Heart left ventricle (tissue), 16 donors: ENCODE data around the gene DOK5. TPM values are rescaled to one million over a fixed set of nuclear protein-coding genes. Genes with fewer than 3 reads are reported as not detected.

ENCODE experiments used
- ATAC-seq, 4 donors: fragments of 200-7000 bp; cut with Tn5 transposase; one replicate each; pipeline ENCODE4 v1.9.1; 2020 to 2022; ENCODE audit warnings: moderate library complexity in 4 of 4, mild to moderate bottlenecking in 3 of 4, moderate number of reproducible peaks in 1 of 4
- DNase-seq, 5 donors: peaks; one replicate each; pipeline ENCODE4 v3.0.0-alpha.2; 2020
- H3K27ac ChIP-seq, 12 donors: fragments of 200-600 bp; sonication (generic) in 4 of 12; one replicate each; pipeline versions ENCODE4 v1.5.0 to v1.8.0; 2016 to 2022; ENCODE audit warnings: mild to moderate bottlenecking in 2 of 12
- H3K27me3 ChIP-seq, 9 donors: fragments of 200-600 bp; sonication (generic) in 2 of 9; one replicate each; pipeline versions ENCODE4 v1.5.1 to v1.8.0; 2016 to 2022; ENCODE audit warnings: mild to moderate bottlenecking in 3 of 9
- H3K36me3 ChIP-seq, 9 donors: fragments of 200-600 bp; sonication (generic) in 2 of 9; one replicate each; pipeline versions ENCODE4 v1.5.0 to v1.8.0; 2018 to 2022; ENCODE audit warnings: mild to moderate bottlenecking in 2 of 9
- H3K4me1 ChIP-seq, 12 donors: fragments of 200-600 bp; sonication (generic) in 4 of 12; one replicate each; pipeline versions ENCODE4 v1.5.0 to v1.8.0; 2016 to 2022; ENCODE audit warnings: mild to moderate bottlenecking in 3 of 12
- H3K4me3 ChIP-seq, 12 donors: fragments of 200-600 bp; sonication (generic) in 4 of 12; one replicate each; pipeline versions ENCODE4 v1.5.0 to v1.8.0; 2017 to 2022; ENCODE audit warnings: mild to moderate bottlenecking in 9 of 12, moderate library complexity in 4 of 12
- H3K9me3 ChIP-seq, 12 donors: fragments of 200-600 bp; sonication (generic) in 4 of 12; one replicate each; pipeline versions ENCODE4 v1.5.0 to v1.8.0; 2016 to 2022; ENCODE audit warnings: mild to moderate bottlenecking in 1 of 12
- POLR2A ChIP-seq, 2 donors: fragments of 450-650 bp; IDR thresholded peaks; one replicate each; pipeline ENCODE4 v1.6.1; 2017; ENCODE audit warnings: antibody characterized with exemption in 2 of 2, mild to moderate bottlenecking in 2 of 2, moderate library complexity in 2 of 2
- WGBS, 4 donors: extraction: QIAGEN DNeasy Blood & Tissue Kit in 2 of 4; methylation state at CpG; one replicate each; pipeline versions ENCODE4 v1.1.5 to v1.1.7; 2013 to 2018; 5-methylcytosine and 5-hydroxymethylcytosine counted together
- intact Hi-C, 10 donors: fragments of 100-400 bp; cut with DNase I; formaldehyde crosslinking; loops; one replicate each; pipeline versions ENCODE4 v1.11.1 to v1.14.2; 2022
- polyA plus RNA-seq, 2 donors: library from polyadenylated mRNA; stranded (reverse); fragments of 200-250 nt; gene quantifications; one replicate each; pipeline ENCODE4 v1.2.3, GENCODE V29; 2013
- total RNA-seq, 9 donors: library from RNA; depleted of rRNA in 2 of 9; stranded (reverse); fragments of >200 nt in 2 of 9; fragmentation: NEBNext Ultra II Directional in 3 of 9; extraction: Animal tissue kit (Norgen Biotek cat#: 25700) in 3 of 9; gene quantifications; one replicate each; pipeline versions ENCODE4 v1.1.0 to v1.2.4, GENCODE V29; 2016 to 2023
- TF ChIP-seq, protein P1 (sequence below), 12 donors: fragments of 200-600 bp; sonication (generic) in 4 of 12; IDR thresholded peaks; one replicate each; pipeline versions ENCODE4 v1.5.0 to v1.8.0; 2018 to 2022; ENCODE audit warnings: antibody characterized with exemption in 12 of 12, mild to moderate bottlenecking in 5 of 12
- donor health status: ischemic (EF 13 %, LVEDD 7.1; RV severe dilation, severe dysfunction).
- donor health status: healthy with polysubstance abuse.
- donor health status: DM: no; HTN: yes; CAD: no.
- donor health status: DM: no; HTN: no; CAD: no.
- donor health status: ischemic (EF 25% LVEDD 6.9; RV normal size, moderate dysfunction).
- donor health status: ischemic (EF 25% LVEDD 5.7; RV mildly dilated, moderate dysfunction).
- donor health status: healthy.
- donor health status: DM: yes; HTN: yes; CAD: no.
- donor health status: ischemic (EF 35%, LVEDD 5.7; RV mildly dilated, moderate dysfunction).
- donor health status: nonischemic (EF 11% LVEDD 7.7; RV severe dilation, severe dysfunction).
- donor health status: DM: yes; HTN: yes; CAD: no.
- donor health status: PGD.
- donor health status: ischemic (EF 29% LVEDD 5.4; RV normal size, mild dysfunction).
- donor health status: nonischemic (EF 23%, LVEDD 6.1; RV moderate dilation, normal function).

DOK5 gene
- total and polyA plus RNA-seq, 11 donors = 3.4 to 23.5 (median 6.4) TPM

GRCh38 chr20:54629632-54630031, 154.2 kb downstream of the DOK5 start:
- DNase-seq = no peak
- H3K36me3 ChIP-seq = no peaks in the 10 kb centered on the region
- intact Hi-C loops = loop anchor here in 2 of 10 donors (5.0 to 10.0 kb wide), 2 partner anchors 155 to 157 kb away; partner anchors contain the start of gene DOK5 (in 1 of the 2)
- H3K27ac ChIP-seq = no peak overlapping the region
- no peak overlapping the region for H3K4me3 ChIP-seq
- H3K9me3 ChIP-seq = no peaks in the 10 kb centered on the region
- H3K4me1 ChIP-seq = peaks cover 0 to 7% (median 0%) of the 10 kb centered on the region in 12 donors
- WGBS, 4 donors = 89 to 97% (median 93%) methylated on average over 4 of the region's 4 CpGs
- no peaks in the 10 kb centered on the region for H3K27me3 ChIP-seq
- ATAC-seq = no peak
- TF ChIP-seq, protein P1, sequence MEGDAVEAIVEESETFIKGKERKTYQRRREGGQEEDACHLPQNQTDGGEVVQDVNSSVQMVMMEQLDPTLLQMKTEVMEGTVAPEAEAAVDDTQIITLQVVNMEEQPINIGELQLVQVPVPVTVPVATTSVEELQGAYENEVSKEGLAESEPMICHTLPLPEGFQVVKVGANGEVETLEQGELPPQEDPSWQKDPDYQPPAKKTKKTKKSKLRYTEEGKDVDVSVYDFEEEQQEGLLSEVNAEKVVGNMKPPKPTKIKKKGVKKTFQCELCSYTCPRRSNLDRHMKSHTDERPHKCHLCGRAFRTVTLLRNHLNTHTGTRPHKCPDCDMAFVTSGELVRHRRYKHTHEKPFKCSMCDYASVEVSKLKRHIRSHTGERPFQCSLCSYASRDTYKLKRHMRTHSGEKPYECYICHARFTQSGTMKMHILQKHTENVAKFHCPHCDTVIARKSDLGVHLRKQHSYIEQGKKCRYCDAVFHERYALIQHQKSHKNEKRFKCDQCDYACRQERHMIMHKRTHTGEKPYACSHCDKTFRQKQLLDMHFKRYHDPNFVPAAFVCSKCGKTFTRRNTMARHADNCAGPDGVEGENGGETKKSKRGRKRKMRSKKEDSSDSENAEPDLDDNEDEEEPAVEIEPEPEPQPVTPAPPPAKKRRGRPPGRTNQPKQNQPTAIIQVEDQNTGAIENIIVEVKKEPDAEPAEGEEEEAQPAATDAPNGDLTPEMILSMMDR (IDR thresholded peaks at IDR 0.05) = no peak
- TF ChIP-seq POLR2A (IDR thresholded peaks at IDR 0.05) = no peak

DNA sequence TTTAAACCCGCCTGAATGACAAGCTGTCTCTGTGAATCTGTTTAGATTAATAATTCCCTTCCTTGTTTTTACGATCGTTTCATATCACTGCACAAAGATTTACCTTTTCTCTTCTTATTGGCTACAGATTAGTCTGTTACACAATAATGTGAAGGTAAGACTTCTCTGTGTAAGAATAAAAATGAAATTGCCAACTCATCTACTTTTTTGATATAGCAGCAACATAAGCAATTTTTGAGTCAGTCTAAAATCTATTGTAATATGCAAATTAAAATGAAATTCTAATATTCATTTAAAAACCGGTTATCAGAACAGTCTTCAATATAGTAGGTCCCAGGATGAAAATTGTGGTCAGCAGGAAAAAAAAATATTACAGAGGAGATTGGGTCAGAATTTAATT, 155.2 kb downstream of the DOK5 start:
- 69 to 93% (median 89%) methylated on average over 4 of the region's 4 CpGs for WGBS, 4 donors
- intact Hi-C loops = loop anchor here in 2 of 10 donors (5.0 to 10.0 kb wide), 2 partner anchors 156 to 158 kb away; partner anchors contain the start of gene DOK5 (in 1 of the 2)
- no peak for ATAC-seq

DNA sequence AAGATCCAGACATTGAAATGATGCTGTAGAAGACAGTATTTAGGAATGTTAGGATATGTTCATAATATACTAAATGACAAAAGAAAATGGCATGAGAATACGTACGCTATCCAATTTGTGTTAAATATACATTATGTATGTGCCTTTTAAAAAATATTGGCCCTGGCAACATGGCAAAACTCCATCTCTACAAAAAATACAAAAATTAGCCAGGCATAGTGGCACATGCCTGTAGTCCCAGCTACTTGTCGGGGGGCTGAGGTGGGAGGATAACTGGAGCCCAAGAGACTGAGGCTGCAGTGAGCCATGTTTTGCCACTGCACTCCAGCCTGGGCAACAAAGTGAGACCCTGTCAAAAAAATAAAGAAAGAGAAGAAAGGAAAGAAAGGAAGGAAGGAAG, 155.7 kb downstream of the DOK5 start:
- intact Hi-C loops = loop anchor here in 2 of 10 donors (5.0 to 10.0 kb wide), 2 partner anchors 156 to 159 kb away; partner anchors contain the start of gene DOK5 (in 1 of the 2)
- no peaks in the 10 kb centered on the region for H3K9me3 ChIP-seq
- H3K4me1 ChIP-seq = no peaks in the 10 kb centered on the region
- DNase-seq = no peak
- WGBS, 4 donors = 90 to 97% (median 93%) methylated on average over 3 of the region's 3 CpGs
- no peak for ATAC-seq
- no peaks in the 10 kb centered on the region for H3K27me3 ChIP-seq
- H3K27ac ChIP-seq = no peak overlapping the region
- no peak overlapping the region for H3K4me3 ChIP-seq
- H3K36me3 ChIP-seq = no peaks in the 10 kb centered on the region
- TF ChIP-seq, protein P1 (IDR thresholded peaks at IDR 0.05) = no peak
- TF ChIP-seq POLR2A (IDR thresholded peaks at IDR 0.05) = no peak

More for the DNA sequence above, 155.2 kb downstream of the DOK5 start:
- Histone ChIP-seq H3K27me3 (no peaks in the 10 kb centered on the region), H3K36me3 (no peaks in the 10 kb centered on the region), H3K27ac (no peak overlapping the region), H3K9me3 (no peaks in the 10 kb centered on the region), H3K4me3 (no peak overlapping the region), H3K4me1 (peaks cover 0 to 2% (median 0%) of the 10 kb centered on the region in 12 donors)
- DNase-seq = no peak
- no peak for TF ChIP-seq POLR2A (IDR thresholded peaks at IDR 0.05)
- TF ChIP-seq, protein P1 (IDR thresholded peaks at IDR 0.05) = no peak

- TF ChIP-seq, protein P1 (IDR thresholded peaks at IDR 0.05) = no peak
- TF ChIP-seq POLR2A (IDR thresholded peaks at IDR 0.05) = no peak
- H3K9me3 ChIP-seq = no peaks in the 10 kb centered on the region
- H3K4me3 ChIP-seq = no peak overlapping the region
- H3K27ac ChIP-seq = no peak overlapping the region
- no peaks in the 10 kb centered on the region for H3K4me1 ChIP-seq
- DNase-seq (no peak), ATAC-seq (no peak)
- WGBS, 4 donors = 64 to 76% (median 68%) methylated on average over 13 of the region's 13 CpGs
- H3K36me3 ChIP-seq = no peaks in the 10 kb centered on the region
- H3K27me3 ChIP-seq = no peaks in the 10 kb centered on the region
- intact Hi-C loops = loop anchor here in 2 of 10 donors (5.0 to 10.0 kb wide), 2 partner anchors 159 to 161 kb away; partner anchors contain the start of gene DOK5 (in 1 of the 2)
These were observed 158.3 kb downstream of the DOK5 start for GRCh38 chr20:54633374-54634355.
